Measurements from ENCODE around the gene CARD6.
A peak's percentile ranks its signal among the peaks of the same experiment; 100 is the strongest.
"Not testable (repeated sequence)": the region's sequence is repeated elsewhere in the genome, so short reads cannot be mapped to it uniquely, and the experiment has no call there.

The CARD6 gene

DNA sequence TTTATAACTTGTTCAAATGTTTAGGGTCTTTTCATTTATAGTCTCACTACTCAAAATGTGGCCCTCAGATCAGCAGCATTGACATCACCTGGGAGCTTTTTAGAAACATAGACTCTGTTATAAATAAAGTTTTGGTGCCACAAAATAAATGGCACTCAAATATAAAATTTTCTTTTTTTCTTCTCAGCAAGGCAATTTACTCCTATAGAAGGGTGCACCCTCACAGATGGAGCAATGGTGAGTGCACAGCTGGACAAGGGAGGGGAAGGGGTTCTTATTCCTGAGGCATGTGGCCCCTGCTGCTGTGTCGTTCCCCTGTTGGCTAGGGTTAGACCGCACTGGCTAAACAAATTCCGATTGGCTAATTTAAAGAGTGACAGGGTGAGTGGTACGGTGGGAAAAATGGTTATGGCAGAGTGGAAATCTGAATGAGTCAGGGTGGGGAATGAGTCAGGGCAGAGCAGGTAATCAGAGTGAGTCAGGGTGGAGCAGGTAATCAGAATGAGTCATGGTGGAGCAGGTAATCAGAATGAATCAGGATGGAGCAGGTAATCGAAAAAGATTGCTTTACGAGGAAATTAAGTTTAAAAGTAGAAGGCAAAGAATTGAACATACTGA, 36.3 kb downstream of the CARD6 start:
- no peak for DNase-seq

DNA sequence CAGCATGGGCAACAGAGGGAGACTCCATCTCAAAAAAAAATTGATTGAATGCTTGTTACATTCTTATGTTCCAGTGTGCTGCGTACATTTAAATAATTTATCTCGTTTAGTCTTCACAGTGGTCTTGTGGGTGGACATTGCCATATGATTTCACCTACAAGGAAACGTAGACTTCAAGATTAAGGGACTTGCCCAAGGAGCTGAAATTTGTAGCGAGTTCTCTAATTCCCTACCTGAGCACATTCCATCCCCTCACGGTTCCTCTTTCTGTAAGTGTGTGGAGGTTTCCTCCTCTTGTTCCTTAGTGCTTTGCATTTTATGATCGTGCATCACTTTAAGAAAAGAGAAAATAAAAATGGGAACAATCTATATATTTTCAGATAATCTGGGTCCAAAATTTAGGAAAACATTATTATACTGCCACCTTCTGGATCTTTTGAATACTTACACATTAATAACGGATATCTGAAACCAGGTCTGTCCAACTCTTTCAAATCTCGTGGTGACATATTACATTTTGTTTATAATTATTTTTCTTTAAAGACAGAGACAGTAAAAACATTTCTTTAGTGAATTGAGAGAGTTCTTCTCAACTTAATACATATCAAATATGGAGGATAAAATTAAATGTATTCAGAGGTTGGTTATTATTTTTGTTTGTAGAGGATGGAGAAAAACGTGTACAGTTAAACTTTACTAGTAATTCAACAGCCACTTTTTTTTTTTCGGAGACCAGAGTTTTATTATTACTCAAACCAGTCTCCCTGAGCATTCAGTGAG, 38.2 kb downstream of the CARD6 start:
- peak in 1 of 2 experiments; percentile 32 for DNase-seq

DNA sequence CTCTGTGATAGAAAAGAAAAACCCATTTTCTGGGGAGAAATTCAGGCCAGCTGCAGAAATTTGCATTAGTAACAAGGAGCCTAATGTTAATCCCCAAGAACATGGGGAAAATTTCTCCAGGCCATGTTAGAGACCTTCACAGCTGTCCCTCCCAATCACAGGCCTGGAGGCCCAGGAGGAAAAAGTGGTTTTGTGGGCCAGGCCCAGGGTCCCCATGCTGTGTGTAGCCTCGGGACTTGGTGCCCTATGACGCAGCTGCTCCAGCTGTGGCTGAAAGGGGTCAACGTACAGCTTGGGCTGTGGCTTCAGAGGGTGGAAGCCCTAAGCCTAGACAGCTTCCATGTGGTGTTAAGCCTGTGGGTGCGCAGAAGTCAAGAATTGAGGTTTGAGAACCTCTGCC, 41.1 kb downstream of the CARD6 start:
- DNase-seq, result no peak

DNA sequence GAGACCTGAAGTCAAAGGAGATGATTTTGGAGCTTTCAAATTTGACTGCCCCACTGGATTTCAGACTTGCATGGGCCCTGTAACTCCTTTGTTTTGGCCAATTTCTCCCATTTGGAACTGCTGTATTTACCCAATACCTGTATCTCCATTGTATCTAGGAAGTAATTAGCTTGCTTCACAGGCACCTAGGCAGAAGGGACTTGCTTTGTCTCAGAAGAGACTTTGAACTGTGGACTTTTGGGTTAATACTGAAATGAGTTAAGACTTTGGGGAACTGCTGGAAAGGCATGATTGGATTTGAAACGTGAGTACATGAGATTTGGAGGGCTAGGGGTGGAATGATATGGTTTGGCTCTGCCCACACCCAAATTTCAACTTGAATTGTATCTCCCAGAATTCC, 41.9 kb downstream of the CARD6 start:
- not testable (repeated sequence) for DNase-seq

DNA sequence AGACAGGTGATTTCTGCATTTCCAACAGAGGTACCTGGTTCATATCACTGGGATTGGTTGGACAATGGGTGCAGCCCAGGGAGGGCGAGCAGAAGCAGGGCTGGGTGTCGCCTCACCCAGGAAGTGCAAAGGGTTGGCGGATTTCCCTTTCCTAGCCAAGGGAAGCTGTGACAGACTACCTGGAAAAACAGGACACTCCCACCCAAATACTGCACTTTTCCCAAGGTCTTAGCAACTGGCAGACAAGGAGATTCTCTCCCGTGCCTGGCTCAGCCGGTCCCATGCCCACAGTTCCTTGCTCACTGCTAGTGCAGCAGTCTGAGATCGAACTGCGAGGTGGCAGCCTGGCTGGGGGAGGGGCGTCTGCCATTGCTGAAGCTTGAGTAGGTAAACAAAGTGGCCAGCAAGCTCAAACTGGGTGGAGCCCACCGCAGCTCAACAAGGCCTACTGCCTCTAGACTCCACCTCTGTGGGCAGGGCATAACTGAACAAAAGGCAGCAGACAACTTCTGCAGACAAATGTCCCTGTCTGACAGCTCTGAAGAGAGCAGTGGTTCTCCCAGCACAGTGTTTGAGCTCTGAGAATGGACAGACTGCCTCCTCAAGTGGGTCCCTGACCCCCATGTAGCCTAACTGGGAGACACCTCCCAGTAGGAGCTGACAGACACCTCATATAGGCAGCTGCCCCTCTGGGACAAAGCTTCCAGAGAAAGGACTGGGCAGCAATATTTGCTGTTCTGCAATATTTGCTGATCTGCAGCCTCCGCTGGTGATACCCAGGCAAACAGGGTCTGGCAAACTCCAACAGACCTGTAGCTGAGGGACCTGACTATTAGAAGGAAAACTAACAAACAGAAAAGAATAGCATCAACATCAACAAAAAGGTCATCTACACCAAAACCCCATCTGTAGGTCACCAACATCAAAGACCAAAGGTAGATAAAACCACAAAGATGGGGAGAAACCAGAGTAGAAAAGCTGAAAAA, 54.6 kb downstream of the CARD6 start:
- DNase-seq, result not testable (repeated sequence)

DNA sequence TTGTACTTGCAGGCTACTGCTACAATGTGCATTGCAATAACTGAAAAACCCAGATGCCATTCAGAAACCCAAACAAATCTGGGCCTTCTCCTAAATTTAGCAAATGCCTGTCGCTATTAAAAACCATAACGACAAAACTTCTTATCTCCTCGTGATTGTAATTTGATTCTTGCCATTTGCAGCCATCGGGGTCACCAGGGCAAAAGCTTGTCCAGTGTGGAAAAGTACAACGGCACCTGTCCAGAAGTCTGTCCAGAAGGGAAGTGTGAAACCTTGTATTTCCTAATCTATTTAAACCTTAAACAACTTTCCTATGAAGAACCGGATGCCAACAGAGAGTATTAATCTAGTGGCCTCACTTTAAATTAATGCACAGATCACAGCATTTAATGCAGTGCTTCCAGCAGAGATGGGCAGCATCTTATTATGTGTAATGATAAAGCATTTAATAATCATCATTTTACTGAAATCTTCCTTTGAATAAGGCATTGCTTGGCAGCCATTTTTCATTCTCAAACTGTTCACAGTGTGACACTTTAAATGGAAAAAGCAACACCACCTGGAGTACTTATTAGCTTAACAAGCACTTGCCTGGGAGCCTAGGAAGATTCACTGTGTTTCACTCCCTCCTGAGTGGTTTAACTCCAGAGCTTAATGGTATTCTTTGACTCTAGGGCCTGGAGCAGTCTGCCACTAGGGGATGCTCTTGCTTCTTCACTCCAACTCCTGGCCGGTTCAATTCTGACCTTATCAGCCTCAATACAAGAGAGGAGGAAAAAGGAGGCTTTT, 63.2 kb downstream of the CARD6 start:
- DNase-seq, result peak; percentile 60 to 75

DNA sequence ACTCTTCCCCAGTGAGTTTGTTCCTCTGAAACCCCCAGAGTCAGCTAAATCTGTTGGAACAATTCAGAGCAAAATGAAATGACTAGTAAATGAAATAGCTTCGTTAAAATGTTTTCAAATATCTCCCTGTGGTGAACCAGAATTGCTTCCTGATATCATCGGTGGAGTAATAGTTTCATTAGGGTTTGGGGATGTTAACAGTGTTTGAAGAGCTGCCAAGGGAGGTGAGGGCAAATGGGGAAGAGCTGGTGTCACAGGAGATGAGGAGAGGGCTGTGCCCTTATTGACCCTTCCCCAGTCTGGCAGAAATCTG, 63.8 kb downstream of the CARD6 start:
- no peak for DNase-seq

DNA sequence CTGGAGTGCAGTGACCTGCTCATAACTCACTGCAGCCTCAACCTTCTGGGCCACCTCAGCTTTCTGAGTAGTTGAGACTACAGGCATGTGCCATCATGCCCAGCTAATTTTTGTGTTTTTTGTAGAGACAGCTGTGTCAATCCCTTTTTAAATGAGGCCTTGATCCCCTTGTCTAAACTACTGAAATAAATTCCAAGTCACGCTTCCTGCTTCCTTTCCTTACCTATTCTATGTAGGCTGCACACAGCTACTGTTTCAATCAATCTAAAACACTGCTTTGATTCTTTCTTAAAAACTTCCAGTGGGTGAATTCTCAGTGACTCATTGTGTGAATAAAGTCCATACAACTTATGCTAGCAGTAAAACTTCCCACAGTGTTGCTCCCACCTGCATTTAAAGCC, 65.2 kb downstream of the CARD6 start:
- no peak for DNase-seq

DNA sequence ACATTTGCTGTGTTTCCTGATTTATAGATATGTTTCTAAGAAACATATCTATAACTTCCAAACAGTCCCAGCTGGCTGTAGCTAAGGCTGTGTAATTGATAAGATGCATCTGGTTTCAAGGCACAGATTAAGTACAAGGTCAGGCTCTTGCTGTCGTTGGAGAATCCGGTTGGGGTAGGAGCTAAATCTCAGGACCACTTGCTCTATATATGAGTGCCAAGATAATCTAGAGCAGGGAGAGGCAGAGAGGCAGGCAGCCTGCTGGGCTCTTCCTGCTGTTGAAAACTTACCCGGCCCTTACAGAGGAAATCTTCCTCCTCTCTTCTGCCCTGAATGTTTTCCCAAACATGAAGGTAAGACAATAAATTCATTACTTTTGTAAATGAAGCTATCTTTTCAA, 68.1 kb downstream of the CARD6 start, which contains the start of gene C7:
Gene C7, plus strand, starts transcription at position 234 of the 400 bp plus-strand sequence. Its CDS starts 114 bp downstream, at position 348.
- DNase-seq, result no peak

DNA sequence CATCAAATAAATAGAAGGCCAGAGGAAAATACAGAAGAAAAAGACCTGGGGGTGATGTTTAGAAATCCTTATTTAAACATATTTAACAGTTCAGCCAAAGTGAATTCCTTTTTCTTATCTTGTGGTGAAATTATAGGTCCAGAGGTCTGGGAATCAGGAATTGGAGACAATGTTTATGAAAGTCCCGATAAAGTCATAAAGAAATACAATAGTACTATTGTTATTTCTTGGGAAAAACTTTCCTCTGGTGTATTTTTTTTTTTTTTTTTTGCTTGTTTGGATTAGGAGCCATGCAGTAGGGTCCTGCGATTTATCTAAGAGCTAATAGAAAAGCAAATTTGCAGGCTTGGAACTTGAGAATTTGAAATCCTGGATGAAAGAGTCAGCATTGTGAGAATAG, 68.6 kb downstream of the CARD6 start:
- DNase-seq, result no peak
